CD4-positive, alpha-beta T cell treated with Interleukin-15 for 4 hours (primary cell): ENCODE measurements around the gene TMC2.
"Not testable (repeated sequence)": the region's sequence is repeated elsewhere in the genome, so short reads cannot be mapped to it uniquely, and the experiment has no call there.

Experiments used
- DNase-seq: peaks from one replicate; pipeline ENCODE4 v3.0.0-alpha.2; 2020; ENCODE audit warnings: low spot score

Gene TMC2, protein sequence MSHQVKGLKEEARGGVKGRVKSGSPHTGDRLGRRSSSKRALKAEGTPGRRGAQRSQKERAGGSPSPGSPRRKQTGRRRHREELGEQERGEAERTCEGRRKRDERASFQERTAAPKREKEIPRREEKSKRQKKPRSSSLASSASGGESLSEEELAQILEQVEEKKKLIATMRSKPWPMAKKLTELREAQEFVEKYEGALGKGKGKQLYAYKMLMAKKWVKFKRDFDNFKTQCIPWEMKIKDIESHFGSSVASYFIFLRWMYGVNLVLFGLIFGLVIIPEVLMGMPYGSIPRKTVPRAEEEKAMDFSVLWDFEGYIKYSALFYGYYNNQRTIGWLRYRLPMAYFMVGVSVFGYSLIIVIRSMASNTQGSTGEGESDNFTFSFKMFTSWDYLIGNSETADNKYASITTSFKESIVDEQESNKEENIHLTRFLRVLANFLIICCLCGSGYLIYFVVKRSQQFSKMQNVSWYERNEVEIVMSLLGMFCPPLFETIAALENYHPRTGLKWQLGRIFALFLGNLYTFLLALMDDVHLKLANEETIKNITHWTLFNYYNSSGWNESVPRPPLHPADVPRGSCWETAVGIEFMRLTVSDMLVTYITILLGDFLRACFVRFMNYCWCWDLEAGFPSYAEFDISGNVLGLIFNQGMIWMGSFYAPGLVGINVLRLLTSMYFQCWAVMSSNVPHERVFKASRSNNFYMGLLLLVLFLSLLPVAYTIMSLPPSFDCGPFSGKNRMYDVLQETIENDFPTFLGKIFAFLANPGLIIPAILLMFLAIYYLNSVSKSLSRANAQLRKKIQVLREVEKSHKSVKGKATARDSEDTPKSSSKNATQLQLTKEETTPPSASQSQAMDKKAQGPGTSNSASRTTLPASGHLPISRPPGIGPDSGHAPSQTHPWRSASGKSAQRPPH

DNA sequence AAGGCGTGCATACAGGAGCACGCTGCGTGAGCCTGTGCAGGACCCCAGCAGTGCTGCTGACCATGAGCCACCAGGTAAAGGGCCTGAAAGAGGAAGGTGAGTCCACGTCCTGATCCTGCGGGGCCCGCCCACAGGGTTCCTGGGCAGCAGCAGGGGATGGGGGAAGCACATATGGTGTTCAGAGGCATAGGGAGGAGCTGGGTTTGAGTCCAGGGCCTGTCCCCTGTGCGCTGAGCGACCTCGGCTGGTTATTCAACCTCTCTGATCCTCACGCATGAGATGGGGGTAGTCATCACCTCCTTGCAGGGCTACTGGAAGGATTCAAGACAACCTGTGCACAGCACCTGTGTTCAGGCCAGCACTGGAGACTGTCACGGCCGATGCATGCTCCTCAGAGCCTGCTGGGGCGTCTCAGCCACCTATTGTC is at the start of gene TMC2:
TSS of gene TMC2 (plus strand) at position 14 of the 427 bp plus-strand sequence. CDS start at position 63, 49 bp downstream.
- no peak for DNase-seq

DNA sequence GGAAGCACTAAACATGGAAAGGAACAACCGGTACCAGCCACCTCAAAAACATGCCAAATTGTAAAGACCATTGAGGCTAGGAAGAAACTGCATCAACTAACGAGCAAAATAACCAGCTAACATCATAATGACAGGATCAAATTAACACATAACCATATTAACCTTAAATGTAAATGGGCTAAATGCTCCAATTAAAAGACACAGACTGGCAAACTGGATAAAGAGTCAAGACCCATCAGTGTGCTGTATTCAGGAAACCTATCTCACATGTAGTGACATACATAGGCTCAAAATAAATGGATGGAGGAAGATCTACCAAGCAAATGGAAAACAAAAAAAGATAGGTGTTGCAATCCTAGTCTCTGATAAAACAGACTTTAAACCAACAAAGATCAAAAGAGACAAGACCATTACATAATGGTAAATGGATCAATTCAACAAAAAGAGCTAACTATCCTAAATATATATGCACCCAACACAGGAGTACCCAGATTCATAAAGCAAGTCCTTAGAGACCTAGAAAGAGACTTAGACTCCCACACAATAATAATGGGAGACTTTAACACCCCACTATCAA is 33.5 kb upstream of the TMC2 start:
- not testable (repeated sequence) for DNase-seq

DNA sequence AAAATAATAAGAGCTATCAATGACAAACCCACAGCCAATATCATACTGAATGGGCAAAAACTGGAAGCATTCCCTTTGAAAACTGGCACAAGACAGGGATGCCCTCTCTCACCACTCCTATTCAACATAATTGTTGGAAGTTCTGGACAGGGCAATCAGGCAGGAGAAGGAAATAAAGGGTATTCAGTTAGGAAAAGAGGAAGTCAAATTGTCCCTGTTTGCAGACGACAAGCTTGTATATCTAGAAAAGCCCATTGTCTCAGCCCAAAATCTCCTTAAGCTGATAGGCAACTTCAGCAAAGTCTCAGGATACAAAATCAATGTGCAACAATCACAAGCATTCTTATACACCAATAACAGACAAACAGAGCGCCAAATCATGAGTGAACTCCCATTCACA is 31.6 kb upstream of the TMC2 start:
- DNase-seq: not testable (repeated sequence)

DNA sequence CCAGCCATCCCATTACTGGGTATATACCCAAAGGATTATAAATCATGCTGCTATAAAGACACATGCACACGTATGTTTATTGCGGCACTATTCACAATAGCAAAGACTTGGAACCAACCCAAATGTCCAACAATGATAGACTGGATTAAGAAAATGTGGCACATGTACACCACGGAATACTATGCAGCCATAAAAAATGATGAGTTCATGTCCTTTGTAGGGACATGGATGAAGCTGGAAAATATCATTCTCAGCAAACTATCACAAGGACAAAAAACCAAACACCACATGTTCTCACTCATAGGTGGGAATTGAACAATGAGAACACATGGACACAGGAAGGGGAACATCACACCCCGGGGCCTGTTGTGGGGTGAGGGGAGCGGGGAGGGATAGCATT is 29.9 kb upstream of the TMC2 start:
- DNase-seq: not testable (repeated sequence)

DNA sequence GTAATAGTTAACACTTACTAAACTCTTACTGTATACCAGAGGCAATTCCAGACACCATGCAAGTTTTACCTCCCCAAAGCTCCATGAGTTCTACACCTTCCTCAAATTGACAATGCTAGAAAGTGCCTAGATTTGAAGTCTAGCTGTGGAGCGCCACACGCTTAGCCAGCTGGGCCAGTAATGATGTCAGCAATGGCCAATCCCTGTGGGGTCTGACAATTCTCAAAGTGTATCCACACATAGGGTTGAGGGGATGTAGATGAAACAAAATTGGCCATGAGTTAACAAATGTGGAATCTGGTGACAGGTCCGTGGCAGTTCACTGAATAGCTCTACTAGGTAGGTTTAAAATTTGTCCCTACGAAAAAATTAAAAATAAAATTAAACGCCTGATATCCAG is 28.9 kb upstream of the TMC2 start:
- no peak for DNase-seq

DNA sequence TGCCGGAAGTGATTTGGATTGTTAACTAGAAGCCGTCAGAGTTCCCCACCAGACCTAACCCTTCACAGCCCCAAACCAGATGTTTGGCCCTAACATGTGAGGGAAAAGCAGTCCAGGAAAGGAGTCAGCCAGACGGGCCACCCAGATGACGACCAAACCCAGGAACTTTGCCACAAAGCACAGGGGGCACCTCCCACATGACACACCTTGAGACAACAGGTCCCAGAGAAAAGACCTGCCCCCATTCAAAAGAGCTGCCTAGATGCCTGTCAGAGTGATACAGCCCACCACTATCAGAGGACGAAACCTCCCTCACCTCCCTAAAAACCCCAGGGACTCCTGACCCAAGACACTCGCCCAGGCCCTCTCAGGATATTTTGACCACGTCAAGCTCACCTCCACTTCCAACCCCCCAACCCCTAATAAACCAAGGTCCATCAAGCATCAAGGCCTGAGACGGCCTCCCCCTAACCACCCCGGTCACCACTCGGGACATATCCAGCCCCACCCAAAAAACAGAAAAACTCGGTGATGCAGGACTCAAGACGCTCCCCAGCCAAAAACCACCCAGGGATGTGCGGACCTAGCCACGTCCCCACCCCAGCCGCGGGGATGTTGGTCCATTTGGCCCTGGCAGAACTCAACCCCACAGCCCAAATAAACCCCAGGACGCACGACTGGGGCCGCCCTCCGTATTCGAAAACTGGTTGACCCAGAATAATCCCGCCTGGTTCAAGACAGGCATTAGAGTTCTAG is 28.3 kb upstream of the TMC2 start:
- DNase-seq: no peak

DNA sequence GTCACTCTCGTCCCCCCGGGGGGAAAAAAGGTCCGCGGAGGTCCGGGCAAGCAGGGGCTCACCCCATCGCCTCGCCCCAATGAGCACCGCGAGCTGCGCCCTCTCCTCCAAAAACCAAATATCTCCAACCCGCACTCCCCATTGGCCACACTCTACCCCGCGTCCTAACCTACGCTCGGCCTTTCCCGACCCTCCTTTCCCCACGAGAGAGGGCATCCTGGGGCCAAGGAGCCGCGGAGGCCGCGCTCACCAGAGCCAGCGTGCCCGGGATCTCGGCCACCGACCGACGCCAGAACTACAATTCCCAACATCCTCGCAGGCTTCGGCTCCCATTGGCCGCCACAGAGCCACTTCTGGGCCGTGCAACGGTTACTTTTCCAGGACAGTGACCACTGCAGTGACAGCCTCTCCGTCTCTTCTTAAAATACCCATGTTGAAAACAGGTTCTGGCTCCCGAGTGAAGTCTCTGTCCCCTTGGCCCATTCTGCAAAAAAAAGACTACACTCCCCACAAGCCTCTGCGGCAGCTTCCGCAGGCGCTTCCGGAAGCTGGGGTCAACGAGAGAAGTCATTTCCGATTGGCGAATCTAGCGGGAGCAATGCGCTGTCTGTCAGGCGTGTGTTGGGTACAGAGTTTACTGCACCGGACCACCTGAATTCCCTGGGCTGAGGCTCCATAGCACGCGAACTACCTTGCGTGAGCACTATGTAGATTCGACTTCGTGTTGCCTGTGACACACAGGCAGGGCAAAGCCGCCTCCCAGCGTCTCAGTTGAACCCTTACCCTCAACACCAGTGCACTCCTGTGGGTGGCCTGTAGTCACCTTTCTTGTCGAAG is 27.5 kb upstream of the TMC2 start, which contains the start of gene ZNF343:
TSS of gene ZNF343 (minus strand) at position 285 of the 837 bp plus-strand sequence. CDS start 15,020 bp downstream, outside the sequence.
- DNase-seq: peak; percentile 76

DNA sequence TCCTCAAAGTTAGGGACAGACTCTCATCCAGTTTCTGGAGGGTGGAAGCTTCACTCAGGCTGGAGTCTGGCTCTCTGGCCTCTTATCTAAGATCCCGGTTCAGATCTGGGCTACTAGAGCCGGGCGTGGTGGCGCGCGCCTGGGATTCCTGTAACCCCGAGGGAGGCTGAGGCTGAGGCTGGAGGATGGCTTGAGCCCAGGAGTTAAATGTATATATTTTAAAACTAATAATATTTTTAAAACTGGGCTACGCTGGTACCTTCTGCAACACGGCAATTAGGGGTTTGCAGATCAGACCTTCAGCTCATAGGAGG is 26.9 kb upstream of the TMC2 start:
- no peak for DNase-seq

DNA sequence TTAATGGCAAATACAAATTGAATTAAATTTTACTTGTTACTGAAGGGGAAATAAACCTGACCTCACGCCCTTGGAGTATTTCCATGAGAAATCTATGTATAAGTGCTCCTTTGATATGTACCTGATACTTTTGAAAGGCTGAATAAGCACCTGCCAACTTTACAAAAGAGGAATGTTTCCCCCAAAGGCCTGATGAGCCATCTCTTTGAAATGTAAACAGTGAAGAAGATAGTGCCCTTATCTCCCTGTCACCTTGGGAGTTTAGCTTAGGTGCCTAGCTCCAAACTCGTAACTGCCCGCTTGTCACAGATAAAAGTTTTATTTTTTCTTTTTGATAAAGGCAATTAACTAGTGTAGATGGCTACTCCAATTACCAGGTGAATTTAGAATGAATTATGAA is 26.6 kb upstream of the TMC2 start:
- DNase-seq: no peak

DNA sequence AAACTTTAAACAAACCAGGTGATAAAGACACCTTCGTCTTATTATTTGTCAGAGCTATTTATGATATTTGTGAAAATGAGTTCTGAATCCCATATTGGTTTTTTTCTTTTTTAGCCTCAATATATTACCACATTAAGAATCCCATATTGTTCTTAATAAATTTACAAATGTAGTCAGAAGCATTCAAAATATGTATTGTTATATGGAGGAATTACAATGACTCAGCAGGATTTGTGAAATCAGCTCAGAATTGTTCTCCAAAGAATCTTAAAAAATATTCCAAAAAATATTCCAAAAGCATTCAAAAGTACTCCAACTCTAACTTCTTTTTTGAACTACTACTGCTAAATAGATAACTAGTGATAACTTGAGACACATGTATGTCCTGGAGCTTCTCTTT is 21.2 kb upstream of the TMC2 start:
- DNase-seq: no peak

DNA sequence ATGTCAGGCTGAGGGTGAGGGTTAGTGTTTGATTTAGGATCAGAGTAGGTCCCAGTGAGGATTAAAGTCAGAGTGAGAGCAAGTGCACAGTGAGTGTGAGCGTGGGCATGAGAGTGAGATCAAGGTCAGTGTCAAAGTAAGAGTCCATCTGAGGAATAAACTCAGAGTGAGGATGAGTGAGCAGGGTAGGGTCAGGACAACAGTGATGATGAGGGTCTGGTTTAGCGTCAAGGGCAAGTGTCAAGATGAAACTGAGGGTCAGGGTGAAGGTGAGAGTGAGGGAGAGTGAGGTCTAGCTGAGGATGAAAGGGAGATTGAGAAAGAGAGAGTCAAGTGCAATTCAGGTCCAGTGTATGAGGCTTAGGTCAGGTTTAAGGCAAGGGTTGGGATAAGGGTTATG is 20.0 kb upstream of the TMC2 start:
- DNase-seq: no peak

DNA sequence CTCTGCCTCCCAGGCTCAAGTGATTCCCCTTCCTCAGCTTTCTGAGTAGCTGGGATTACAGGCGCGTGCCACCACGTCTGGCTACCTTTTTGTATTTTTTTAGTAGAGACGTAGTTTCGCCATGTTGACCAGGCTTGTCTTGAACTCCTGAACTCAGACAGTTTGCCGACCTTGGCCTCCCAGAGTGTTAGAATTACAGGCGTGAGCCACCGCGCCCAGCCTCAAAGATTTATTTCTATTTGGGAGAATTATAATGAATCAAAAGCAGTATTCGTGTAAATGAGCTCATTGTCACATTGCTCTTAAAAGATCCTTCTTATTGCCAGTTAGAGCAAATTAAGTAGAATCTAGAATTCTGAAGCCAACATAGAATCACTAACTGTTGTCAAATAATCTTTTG is 18.3 kb upstream of the TMC2 start:
- no peak for DNase-seq

DNA sequence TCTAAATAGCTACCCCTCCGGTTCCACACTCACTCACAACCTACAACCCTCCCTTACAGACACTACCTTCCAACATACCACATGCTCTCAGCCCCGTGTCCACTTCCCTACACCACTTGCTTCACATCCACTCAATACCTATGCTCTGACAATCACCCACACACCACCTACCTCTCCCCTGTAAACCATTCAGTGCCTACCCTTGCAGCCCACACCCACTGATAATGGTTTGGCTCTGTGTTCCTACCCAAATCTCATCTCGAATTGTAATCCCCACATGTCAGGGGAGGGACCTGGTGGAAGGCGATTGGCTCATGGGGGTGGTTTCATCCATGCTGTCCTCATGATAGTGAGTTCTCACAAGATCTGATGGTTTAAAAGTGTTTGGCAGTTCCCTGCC is 17.8 kb upstream of the TMC2 start:
- DNase-seq: no peak

DNA sequence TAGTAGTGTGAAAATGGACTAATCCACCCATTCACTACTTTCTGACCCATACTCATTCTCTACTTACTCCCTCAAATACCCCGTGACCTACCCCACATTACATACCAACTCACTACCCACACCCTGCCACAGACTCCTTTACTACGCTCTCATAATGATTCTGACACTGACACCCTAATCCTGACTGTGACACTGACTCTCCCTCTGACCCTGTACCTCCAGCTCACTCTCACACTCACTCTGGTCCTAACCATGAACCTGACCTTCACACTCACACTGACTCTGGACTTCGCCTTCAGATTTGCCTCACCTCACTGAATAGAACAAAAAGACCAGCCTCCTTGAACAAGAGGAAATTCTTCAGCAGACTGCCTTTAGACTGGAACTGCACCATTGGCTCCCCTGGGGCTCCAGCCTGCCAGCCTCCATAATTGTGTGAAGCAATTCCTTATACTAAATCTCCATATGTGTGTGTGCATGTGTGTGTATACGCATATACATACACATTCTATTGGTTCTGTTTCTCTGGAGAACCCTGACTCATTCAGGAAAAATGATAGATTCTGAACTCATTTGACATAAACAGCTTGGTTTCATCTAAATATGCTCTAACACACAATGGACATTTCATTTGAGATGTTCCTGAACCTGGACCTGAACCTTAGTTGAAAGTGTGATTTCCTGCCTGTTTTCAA is 17.1 kb upstream of the TMC2 start:
- DNase-seq: no peak

DNA sequence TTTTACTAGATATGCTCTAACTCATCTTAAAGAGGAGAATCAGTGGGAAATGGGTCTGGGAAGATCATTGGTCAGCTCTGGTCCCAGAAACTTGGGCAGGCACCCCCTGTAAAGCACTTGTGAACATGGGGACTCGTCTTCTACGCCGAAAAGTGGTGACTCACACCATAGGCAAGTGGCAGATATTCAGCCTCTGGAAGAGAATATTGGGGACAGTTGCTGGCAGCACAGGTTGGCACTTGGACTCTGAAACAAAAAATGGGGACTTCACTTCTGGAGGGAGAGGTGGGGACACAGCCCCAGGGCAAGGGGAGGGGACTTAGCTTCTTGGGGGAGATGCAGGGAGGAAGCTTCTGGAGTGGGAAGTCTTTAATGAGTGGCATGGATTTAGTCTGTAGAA is 15.8 kb upstream of the TMC2 start:
- no peak for DNase-seq

DNA sequence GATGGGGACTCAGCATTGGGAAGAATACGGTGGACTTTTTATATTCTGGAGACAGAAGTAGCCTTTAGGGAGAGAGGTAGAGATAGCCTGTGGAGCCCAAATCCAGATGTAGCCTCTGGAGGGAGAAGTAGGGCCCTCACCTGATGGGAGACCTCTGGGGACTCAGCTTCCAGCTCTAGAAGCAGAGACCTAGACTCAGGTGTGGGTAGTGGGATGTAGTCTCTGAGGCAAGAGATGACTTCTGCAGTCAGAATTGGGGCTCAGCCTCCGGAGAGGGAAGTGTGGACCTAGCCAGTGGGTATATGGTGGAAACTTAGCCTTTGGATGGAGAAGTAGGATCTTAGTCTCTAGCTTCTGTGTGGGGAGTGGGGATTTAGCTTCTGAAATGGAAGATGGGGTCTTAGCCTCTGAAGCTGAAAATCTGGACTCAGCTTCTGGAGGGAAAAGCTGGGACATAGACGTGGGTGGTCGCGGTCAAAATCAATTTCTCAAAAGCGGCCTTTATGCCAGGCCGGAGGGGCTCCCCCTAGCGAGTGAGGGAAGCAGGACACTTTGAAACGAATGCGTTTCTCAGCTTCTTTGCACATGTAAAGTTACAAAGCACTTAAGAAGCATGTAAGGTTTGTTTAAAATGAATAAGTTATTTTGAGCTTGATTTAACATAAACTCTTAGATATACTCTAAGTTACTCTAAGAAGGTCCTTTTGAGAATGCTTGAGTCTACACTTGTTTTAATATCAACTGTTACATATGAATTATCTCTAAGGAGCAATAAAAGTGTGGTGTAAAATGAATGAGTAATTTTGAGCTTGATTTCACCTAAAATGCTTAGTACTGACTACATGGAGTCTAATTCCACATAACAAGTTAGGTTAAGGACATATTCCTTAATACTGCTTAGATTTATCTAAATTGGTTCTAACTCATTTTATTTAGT is 14.7 kb upstream of the TMC2 start:
- peak; percentile 66 for DNase-seq

DNA sequence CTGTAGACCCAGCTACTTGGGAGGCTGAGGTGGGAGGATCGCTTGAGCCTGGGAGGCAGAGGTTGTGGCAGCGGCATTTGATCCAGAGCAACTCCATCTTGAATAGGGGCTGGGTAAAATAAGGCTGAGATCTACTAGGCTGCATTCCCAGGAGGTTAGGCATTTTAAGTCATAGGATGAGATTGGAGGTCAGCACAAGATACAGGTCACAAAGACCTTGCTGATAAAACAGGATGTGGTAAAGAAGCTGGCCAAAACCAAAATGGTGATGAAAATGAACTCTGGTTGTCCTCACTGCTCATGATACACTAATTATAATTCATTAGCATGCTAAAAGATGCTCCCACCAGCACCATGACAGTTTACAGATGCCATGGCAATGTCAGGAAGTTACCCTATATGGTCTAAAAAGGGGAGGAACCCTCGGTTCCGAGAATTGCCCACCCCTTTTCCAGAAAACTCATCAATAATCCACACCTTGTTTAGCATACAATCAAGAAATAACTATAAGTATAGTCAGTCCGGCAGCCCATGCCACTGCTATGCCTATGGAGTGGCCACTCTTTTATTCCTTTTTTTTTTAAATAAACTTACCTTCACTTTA is 13.4 kb upstream of the TMC2 start:
- DNase-seq: not testable (repeated sequence)

DNA sequence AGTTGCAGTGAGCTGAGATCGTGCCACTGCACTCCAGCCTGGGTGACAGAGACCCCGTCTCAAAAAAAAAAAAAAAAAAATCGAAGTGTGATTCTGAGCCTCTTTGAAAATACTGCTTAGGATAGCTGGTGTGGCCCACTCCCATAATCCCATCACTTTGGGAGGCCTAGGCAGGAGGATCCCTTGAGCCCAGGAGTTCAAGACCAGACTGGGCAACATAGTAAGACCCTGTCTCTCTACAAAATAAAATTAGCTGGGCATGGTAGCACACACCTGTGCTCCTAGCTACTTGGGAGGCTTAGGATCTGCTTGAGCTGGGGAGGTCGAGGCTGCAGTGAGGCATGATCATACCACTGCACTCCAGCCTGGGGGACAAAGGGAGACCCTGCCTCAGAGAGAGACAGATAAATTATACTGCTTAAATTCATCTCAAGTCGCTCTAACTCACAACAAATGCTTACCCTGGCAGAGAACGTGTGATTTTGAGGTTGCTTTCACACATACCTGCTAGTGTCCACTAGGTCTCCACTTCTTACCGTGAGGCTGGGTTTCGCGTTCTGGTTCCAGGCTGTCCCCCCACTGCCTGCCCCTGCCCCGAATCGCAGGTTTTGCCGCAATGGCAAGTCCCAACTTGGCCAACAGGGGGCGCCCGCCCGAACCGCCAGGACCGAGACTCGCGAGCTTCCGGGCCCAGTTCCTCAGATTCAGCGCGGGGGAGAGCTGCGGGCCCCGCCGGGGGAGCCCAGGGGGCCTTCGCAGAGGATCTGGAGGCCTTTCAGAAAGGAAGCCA is 12.3 kb upstream of the TMC2 start:
- DNase-seq: peak; percentile 89
